ENCODE data around the gene SPTBN4. TPM values are rescaled to one million over a fixed set of nuclear protein-coding genes. Genes with fewer than 3 reads are reported as not detected.
A peak's percentile ranks its signal among the peaks of the same experiment; 100 is the strongest.
"Not testable (repeated sequence)": the region's sequence is repeated elsewhere in the genome, so short reads cannot be mapped to it uniquely, and the experiment has no call there.

SPTBN4 gene
- total RNA-seq, 1 donor from 2014 or later, result 0.20 TPM

DNA sequence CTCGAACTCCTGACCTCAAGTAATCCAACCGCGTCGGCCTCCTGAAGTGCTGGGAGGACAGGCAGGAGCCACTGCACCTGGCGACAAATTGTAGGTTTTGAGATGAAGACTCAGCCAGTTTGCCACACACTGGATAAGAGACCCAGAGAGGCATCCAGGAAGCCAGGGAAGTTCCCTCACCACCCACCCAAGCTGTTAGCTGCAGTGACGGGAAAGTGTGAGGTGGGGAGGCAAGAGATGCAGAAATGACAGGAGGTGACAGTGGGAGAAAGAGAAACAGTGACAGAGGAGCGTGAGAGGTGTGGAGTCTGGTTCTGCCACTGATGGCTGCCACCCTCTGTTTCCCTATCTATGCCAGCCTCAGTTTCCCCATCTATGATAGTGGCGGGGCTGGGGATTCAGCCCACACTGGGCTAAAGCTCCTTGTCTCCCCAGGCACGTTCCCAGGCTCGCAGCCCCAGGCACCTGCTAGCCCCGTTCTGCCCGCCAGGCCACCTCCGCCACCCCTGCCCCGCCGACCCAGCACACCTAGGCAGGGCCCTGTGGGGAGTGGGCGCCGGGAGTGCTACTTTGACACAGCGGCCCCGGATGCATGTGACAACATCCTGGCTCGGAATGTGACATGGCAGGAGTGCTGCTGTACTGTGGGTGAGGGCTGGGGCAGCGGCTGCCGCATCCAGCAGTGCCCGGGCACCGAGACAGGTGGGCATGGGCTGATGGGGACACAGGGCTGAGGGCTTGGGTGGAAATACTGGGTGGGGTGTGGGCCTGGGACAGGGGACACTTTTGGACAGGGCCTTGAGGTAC, 155.4 kb downstream of the SPTBN4 start:
- peak; percentile 6 for ATAC-seq

DNA sequence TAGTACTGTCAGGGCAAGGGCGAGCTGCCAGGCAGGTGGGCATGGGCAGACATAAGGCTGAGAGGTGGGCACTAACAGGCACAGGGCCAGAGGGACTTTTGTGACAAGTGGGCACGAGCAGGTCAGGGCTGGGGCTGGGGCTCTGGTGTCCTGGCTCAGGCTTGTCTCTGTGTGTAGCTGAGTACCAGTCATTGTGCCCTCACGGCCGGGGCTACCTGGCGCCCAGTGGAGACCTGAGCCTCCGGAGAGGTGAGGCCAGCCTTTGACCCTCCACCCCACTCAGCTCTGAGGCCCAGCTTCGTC, 155.9 kb downstream of the SPTBN4 start:
- peak; percentile 6 for ATAC-seq

DNA sequence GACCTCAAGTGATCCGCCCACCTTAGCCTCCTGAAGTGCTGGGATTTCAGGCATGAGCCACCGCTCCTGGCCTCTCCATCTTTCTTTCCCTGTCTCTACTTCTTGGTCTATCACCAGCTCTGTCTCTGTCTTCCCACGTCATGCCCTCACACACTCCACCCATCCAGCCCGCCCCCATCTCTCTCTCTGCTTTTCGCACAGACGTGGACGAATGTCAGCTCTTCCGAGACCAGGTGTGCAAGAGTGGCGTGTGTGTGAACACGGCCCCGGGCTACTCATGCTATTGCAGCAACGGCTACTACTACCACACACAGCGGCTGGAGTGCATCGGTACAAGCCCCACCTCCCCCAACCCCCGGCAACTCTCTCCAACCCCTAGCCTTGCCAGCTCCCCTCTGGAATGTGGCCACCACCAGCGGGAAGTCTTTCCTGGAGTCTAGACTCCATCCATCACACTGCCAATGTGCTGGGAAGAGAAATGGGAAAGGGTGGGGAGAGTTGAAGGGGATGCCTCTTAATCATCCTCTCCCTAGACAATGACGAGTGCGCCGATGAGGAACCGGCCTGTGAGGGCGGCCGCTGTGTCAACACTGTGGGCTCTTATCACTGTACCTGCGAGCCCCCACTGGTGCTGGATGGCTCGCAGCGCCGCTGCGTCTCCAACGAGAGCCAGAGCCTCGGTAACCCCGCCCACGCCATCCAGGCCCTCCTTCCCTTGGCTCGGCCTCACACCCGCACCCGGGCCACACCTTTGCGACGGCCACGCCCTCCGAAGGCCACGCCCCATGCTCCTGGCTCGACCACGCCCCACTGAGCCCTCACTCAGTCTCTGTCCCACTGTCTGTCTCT, 156.8 kb downstream of the SPTBN4 start:
- peak; percentile 54 for ATAC-seq

DNA sequence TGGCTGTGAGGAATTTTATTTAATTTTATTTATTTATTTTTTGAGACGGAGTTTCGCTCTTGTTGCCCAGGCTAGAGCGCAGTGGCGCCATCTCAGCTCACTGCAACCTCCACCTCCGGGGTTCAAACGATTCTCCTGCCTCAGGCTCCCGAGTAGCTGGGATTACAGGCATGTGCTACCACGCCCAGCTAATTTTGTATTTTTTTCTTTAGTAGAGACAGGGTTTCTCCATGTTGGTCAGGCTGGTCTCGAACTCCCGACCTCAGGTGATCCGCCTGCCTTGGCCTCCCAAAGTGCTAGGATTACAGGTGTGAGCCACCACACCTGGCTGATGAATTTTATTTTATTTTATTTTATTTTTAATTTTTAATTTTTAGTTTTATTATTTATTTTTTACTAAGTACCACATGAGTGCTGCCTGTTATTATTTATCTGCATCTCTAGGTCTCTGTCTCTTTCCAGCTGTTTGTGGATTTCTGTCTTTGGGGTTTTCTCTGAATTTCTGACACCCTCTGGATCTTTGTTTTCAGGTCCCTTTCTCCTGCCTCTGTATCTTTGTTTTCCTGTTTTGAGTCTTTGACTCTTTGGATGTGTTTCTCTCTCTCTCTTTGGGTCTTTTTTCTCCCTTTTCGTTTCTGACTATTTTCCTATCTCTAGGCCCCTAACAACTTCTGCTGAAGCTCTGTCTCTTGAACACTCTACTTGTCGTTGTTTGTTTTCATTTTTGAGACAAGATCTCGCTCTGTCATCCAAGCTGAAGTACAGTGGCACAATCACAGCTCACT, 157.8 kb downstream of the SPTBN4 start:
- not testable (repeated sequence) for ATAC-seq

DNA sequence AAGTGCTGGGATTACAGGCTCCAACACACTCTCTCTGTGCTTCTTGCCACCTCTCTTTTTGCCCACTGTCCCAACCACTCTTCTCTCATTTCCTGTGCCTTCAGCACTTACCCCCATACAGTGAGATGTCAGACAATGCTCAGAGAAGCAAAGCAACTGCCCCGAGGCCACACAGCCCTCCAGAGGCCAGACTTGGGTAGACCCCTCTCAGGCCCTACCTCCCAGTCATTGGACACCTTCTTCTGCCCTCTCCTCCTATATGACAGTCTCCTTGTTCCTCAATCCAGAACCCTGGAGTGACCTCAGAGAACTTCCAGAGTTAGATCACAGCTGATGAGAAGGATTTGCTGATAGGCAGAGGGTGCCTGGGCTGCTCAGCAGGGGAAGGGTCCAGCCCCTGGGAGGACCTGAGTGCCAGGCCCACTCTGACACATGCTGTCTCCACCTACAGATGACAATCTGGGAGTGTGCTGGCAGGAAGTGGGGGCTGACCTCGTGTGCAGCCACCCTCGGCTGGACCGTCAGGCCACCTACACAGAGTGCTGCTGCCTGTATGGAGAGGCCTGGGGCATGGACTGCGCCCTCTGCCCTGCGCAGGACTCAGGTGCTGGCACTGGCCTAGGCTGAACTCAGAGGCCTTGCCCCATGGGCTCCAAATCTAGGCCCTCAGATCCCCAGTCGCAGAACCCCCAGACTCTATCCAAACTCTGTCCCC, 158.8 kb downstream of the SPTBN4 start:
- no peak for ATAC-seq

Other genes starting within 250 kb of the SPTBN4 start
- not detected for gene TTC9B, start 248.6 kb upstream of the SPTBN4 start, total RNA-seq
- not detected for gene CCNP, start 240.3 kb upstream of the SPTBN4 start, total RNA-seq
- gene AKT2, start 181.7 kb upstream of the SPTBN4 start, total RNA-seq, result 96.0 TPM
- gene C19orf47, start 118.6 kb upstream of the SPTBN4 start, total RNA-seq, result 13.4 TPM
- gene PLD3, start 118.3 kb upstream of the SPTBN4 start, total RNA-seq, result 55.4 TPM
- not detected for gene HIPK4, start 76.8 kb upstream of the SPTBN4 start, total RNA-seq
- gene PRX, start 53.6 kb upstream of the SPTBN4 start, total RNA-seq, result 0.80 TPM
- 14.7 TPM for gene SERTAD1, start 41.0 kb upstream of the SPTBN4 start, total RNA-seq
- gene SERTAD3, start 22.7 kb upstream of the SPTBN4 start, total RNA-seq, result 20.7 TPM
- 119 TPM for gene BLVRB, start 1.3 kb upstream of the SPTBN4 start, total RNA-seq
- gene SHKBP1, start 109.9 kb downstream of the SPTBN4 start, total RNA-seq, result 42.8 TPM
- 68.1 TPM for gene LTBP4, start 134.4 kb downstream of the SPTBN4 start, total RNA-seq
- gene NUMBL, start 223.7 kb downstream of the SPTBN4 start, total RNA-seq, result 11.0 TPM
- 18.7 TPM for gene COQ8B, start 249.9 kb downstream of the SPTBN4 start, total RNA-seq

All from esophagus mucosa (tissue), 1 donor.